HG02623 (cell line): ENCODE data around the gene HMGCLL1.

Source experiments
- ATAC-seq: cut with Tn5 transposase; IDR thresholded peaks from one replicate; pipeline ENCODE4 v1.9.1; 2021; ENCODE audit warnings: moderate library complexity; ENCODE audit not compliant: unreplicated experiment

Gene HMGCLL1

DNA sequence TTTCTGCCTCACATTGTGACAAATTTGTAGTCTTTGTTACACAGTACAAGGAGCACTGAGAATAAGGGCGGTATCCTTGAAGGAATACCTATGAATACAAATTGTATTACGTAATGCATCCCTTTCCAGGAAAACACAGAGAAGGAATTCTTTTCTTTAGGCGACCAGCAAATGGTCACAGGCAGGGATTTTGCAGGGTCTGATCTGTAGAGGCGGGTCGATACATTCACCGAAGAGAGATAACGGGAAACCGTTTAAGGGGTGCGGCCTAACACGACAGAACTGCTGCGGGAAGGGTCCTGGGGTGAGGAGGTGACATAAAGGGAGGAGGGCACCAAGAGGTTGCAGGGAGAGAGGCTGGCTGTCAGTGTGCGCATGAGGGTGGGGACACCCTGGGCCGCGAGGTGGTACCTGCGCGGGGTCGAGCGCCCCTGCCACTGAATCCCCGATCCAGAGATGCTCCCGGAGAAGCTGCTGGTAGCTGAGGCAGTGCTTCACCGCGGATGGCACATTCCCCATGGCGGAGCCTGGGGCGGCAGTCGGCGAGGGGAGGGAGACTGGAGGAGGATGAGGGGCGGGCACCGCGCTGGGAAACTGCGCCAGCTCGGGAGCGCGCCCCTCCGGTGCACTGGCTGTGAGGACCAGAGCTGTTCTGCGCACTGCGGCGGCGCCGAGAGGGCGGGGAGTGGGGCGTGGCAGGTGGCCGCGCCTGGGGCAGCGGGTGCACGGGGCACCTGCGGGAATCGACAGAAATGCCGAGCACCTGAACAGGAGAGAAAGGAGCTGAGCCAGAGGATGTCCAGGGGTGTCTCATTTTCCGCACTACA is at the start of gene HMGCLL1:
TSS of gene HMGCLL1 (minus strand) at position 656 of the 827 bp plus-strand sequence. CDS start at position 519, 137 bp downstream.
- ATAC-seq: no peak

DNA sequence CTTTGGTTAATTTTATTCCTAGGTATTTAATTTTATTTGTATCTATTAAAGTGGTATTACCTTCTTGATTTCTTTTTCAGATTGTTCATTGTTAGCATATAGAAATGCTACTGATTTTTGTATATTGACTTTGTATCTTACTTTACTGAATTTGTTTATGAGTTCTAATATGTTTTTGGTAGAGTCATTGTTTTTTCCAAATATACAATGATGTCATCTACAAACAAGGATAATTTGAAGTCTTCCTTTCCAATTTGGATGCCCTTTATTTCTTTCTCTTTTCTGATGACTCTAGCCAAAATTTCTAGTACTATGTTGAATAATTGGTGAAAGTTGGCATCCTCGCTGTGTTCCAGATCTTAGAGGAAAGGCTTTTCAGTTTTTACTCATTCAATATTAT is 43.0 kb upstream of the HMGCLL1 start:
- ATAC-seq: no peak

DNA sequence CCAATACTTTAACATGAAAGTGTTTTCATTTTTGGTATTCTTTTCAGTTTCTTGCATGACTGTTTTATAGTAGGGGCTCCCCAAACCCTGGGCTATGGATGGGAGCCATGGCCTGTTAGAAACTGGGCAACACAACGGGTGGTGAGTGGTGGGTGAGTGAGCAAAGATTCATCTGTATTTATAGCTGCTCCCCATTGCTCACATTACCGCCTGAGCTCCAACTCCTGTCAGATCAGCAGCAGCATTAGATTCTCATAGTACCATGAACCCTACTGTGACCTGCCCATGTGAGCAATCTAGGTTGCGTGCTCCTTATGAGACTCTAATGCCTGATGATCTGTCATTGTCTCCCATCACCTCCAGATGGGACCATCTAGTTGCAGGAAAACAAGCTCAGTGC is 42.3 kb upstream of the HMGCLL1 start:
- ATAC-seq: no peak

DNA sequence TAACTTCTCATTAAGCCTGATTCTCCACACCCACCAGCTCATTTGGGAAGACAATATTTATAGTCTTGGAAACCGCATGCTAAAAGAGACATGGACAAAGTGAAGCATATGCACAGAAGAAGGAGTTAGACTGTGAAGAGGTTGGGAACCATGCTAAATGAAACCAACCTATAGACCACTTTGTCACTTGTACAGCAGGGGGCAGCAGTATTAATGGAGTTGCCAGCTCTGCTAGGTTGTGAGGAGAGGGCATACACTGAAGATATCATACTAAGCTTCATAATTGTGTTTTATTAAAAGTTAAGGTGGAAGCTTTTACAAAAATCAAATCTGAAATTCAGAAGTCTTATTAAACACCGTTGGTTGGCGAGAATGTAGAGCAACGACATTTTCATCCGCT is 38.3 kb upstream of the HMGCLL1 start:
- peak; percentile 83 for ATAC-seq

DNA sequence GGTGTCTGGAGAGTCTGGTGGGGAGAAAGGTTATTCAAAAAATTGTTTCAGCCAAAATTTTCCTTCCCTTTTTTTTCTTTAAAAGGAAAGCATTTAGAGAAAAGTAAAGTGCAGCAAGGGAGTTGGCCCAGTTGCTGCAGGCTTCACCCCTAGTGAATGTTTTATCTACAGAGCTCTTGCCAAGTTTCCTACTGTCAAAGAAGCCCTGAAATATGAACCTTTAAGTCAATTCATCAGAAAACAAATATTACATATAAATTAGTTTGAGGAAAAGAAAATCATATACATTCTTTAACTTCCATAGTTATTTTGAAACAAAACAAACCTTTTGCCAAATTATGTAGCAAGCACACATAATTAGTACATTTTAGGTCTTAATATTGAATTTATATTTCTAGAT is 25.0 kb upstream of the HMGCLL1 start:
- no peak for ATAC-seq

DNA sequence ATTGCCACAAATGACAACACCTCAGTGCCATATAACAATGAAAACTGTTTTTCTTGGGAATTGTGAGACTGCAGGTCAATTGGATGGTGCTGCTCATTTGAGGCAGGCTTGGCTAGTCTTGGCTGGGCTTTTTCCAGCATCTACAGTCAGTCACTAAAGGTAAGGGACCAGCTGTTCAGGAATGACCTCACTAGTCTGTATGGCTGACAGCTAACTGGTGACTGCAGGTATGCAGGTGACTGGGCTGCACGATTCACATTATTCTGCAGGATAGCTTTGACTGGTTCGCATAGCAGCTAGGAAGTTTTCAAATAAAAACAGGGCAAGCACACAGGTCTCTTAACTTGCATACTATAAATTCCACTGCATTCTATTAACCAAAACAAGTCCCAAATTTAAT is 22.1 kb upstream of the HMGCLL1 start:
- ATAC-seq: no peak

DNA sequence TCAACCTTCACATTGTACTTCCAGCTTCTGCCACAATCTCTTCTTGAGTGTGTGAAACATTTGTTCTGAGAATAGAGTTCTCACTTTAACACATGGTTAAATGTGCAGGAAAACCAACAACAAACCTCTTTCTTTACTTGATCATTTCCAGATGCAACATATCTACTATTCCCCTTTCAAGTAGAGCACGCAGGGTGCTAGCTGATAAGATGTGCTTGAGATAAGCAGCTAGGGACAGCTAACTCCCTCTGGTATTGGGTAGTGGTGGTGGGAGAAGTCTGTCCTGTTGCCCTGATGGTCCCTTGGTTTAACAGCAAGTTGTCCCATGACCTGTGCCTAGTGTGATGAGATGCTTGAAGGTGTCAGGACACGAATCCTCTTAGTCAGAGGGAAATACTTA is 15.4 kb upstream of the HMGCLL1 start:
- no peak for ATAC-seq

DNA sequence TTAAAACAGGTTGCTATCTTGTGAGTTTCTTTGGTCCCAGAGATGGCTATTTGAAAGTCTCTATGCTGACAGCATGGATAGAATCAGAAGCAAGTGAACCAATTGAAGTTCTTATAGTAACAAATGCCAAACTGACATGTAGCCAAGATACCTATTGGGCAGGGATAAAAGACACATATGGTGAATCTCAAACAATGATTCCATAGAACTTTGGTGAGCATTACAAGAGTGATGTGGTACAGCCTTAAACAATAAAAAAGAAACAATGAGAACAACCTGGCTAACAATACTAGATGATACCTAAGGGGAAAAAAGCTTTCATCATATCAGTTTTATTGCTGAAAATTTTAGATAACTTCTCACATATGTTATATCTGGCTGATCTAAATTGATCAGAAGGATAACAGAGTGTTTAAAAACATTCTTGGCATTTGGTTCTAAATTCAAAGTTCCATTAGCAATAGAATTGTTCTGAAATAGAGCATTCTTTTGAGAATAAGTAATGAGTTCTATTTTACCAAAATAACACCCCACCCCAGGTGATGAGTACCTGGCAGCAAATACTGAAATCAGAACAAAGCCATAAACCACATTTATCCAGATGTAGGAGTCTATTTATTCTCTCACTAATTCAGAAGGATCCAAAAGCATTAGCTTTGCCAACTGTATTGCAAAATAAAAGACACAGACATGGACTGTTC is 5.8 kb upstream of the HMGCLL1 start:
- ATAC-seq: no peak

DNA sequence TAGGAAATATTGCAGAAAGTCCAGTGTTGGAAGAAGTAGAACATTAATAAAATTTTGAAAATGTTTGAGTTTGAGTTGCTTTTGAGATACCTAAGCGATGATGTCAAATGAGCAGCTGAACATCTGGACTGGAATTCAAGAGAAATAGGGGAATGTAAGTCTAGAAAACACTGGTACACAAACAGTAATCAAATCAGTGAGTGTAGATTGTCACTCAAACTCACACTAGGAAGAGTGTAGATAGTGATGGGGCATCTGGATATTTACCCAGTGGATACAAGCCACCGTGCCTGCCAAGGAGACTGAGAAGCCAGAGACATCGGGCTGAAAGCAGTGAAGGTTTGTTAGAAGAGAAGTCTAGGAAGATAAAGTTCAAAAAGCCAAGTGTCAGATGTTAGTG is 2.2 kb downstream of the HMGCLL1 start:
- no peak for ATAC-seq

DNA sequence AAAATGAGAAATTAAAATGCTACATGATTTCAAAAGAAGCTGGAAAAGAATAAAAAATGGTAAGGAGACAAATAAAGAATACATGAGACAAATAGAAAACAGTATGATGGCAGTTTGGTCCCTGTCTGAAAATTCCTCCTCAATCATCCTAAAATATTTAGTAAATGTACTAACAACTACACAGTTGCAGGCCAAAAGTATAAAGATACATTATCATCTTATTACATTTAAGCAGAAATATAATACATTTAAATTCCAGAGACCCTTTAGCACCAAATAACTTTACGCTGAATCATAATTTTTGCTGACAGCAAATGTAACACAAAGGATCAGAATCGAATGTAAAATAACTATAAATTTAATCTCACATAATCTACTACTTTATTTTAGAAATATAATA is 4.4 kb downstream of the HMGCLL1 start:
- no peak for ATAC-seq

DNA sequence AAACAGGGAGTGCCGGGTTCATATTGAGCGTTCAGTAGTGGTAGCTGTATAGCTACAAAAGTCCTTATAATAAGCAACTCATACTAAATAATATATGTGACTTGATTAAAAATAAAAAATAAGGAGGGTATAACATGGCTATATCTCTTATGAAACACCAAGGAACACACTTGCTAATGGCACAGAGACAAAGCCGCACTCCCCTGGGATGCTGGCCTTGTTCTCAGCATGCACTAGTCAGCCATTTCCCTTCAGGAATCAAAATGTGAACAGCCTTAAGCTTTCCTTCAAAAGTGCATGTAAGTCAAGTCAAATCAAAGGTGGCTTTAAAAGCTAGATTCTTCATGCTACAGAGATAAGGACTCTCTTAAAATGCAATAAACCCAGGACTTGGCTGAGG is 9.4 kb downstream of the HMGCLL1 start:
- no peak for ATAC-seq

DNA sequence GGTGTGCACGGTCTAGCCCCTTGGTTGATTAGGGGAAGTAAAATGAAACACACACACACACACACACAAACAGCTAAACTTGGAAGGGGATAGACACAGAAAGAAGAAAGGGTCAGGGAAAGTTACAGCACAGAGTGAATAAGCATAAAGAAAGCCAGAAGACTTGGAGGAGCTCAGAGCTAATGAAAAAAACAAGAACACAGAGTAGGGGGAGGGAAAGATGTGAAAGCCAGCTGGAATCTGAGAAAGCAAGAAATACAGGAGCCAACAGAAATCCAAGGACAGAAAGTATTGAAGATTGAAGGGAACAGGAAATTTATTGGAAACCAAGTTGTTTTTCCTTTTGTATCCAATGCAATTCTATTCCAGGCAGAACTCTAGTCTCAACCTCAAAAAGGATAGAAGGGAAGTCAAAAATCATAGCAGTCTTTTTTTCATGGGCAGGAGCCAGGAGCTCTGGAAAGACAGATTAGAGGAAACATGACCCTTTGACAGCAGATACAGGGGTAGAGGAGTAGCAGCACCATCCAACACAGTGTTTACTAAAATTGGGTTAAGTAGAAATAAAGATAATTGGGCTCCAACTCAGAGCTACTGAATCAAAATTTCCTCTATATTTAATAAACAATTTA is 10.1 kb downstream of the HMGCLL1 start:
- ATAC-seq: no peak

DNA sequence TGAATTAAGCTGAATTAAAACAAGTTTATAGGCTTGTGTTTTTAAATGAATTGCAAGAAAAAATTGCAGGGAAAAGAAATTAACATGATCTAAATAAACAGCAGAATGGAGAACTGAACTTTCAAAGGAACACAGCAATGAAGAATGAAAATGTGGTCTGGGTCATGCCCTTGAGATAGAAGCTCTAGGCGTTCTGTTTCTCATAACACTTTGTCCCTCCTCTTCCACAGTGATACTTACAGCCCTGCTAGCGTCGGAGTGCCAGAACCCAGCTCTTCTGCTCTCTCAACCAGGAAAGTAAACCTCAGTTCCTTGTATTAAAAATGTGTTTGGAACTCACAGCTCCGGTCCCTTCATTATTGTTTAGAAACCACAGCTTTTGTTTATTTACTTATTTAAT is 11.4 kb downstream of the HMGCLL1 start:
- ATAC-seq: no peak

DNA sequence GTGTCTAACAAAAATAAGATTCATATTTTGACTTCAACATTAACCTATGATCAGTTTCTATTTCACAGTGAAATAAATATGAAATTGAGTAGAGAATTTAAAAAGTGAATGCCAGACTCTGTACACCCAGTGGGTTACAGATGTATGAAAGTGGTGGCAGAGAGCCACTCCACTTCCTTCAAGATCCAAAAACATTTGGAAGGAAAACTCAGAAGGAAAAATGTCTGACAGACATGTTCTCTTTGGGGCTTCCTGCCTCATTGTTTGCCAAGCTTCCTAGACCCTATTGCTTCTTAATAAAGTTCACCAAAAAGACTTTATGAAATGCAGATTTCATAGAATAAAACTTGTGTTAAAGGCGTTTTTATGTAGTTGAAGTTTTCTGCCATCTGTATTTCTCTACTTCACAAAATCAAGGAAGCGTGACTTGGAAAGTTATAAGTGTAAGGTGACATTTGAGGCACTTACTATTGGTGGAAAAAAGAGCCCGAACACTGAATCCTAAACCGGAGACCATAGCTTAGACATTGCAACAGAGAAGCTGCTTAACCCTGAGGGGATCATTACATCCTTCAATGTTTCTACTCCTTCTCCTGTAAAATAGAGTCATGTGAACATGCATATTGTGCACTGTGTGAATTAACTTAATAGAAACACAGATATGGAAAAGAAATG is 12.8 kb downstream of the HMGCLL1 start:
- ATAC-seq: no peak

DNA sequence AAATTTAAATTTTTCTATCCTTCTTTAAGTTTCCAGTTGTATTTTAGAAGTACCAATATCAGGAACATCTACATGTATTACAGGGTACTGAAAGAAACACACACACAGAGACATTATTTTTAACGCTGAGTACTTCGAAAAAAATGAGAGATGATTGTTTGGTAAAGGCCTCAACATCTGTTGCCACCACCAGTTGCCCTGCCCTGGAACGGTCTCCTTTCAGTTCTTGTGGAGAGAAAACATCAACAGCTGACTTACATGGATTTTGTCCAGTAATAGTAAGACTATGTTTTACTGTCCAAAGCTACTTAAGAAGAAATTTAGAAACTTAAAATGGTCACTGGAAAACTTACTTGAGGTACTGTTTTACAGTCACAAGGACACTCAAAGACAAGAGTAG is 16.7 kb downstream of the HMGCLL1 start:
- ATAC-seq: no peak

DNA sequence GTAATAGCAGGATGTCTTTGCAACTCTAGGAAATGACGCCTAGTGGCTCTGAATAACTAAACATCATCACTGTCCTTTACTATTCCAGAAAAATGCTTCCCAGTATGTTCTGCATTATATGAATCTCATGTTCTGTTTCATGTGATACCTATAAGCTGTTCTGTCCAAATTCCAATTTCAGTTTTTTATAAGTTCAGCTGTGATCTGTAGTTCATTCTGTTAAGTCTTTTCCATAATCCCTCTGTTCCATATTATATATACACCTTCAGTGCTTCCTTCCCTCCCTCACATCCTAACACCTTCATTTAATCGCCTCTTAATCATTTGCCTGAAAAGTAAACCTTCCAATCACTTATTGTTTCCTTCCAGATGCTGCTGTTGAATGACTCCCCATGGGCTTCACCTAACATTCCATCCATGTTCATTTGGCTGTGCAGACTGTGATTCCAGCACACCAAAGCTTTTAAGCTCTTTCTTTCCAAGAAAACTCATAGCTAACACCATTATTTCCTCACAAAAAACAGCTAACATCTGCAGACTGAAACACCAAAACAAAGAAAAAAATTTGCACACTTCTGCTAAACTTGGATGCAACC is 18.6 kb downstream of the HMGCLL1 start:
- ATAC-seq: no peak

DNA sequence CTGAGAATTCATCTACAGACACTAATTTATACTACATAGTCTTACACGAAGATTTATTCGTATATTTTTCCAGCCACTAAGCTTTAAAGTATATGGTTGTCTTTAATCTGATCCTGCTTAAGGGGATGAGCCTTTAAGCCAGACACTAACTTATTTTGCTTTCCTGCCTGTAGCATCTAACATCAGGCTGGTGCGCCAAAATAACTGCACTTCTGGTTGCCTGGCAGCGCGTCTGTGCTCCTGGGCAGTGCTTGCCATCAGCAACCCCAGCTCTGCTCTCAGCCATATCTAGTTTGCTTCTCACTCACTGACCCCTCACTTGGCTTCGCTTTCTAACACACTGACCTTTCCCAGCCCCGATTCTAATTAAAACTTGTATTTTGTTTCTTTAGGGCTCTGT is 21.8 kb downstream of the HMGCLL1 start:
- ATAC-seq: no peak

DNA sequence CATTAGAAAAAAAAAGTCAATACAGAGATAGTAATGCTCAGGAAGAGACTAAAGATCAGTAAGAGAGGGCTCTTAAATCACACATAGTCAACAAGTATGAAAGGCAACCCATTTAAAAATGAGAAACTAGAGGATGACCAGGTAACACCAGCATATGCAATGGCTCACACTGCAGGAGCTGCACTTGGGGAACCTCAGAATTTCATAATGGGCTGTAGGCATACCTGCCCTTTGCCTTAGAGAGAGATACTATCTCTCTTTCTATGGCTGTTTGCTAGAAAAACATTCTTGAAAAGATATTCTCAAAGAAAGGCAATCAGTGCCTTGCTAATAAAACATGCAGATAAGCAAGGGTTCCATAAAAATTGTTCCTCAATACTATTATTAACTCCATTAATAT is 33.2 kb downstream of the HMGCLL1 start:
- no peak for ATAC-seq

DNA sequence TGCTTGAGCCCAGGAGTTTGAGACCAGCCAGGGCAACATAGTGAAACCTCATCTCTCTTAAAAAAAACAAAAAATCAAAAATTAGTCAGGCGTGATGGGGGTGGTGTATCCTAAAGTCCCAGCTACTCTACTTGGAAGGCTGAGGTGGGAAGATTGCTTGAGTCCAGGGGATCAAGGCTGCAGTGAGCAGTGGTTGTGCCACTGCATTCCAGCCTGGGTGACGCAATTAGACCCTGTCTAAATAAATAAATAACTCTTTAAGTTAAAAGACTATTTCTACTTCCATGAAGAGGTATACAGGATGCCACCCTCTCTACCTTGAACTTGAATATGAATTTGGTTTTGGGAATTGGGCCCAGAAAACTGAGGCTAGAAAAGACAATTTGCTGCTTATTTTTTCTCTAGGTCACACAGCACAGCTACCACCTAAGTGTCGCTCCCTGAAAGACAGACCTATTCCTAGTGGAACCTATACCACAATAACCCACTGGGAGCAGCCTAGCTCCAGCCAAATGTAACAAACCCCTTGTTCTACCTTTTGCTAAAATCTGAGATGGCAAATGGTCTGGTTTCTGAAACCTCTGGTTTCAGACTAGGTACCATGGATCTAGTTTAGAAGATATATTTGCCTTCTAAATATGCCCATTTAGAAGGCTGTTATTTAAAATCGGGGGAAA is 35.2 kb downstream of the HMGCLL1 start:
- ATAC-seq: no peak

DNA sequence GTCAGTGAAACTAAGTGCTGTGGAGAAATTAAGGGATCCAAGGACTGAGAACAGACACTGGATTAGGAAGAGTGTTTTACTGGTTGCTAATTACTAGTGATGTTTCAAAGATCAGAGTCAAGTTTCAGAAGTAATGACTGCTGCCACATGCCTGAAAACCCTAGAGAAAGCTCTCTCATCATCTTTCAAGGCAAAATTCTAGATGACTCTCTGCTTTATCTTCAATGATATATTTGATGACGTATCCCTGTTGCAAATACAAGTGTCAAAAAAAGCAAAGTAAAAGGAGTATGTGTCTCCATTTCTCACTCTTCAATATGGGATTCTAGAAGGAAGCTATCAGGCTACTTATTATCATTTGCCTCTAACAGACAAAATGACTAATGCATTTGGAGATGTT is 38.0 kb downstream of the HMGCLL1 start:
- ATAC-seq: no peak
